AG09309 (cell line): ENCODE data around the gene MGMT.

Experiments
- DNase-seq: peaks from one replicate; pipeline ENCODE4 v3.0.0-alpha.2; 2010; ENCODE audit warnings: low read depth
- H3K4me3 ChIP-seq: 2 replicates; pipeline ENCODE4 v1.5.1; 2011; ENCODE audit warnings: mild to moderate bottlenecking, low read depth, low read length, moderate library complexity; ENCODE audit not compliant: control insufficient read depth
- TF ChIP-seq, protein P1 (sequence below): IDR thresholded peaks from 2 replicates; pipeline ENCODE4 v1.5.1; 2011; ENCODE audit warnings: mild to moderate bottlenecking, low read depth, low read length, inconsistent platforms; ENCODE audit not compliant: insufficient read depth, control insufficient read depth; ENCODE audit errors: missing control alignments

MGMT gene

DNA sequence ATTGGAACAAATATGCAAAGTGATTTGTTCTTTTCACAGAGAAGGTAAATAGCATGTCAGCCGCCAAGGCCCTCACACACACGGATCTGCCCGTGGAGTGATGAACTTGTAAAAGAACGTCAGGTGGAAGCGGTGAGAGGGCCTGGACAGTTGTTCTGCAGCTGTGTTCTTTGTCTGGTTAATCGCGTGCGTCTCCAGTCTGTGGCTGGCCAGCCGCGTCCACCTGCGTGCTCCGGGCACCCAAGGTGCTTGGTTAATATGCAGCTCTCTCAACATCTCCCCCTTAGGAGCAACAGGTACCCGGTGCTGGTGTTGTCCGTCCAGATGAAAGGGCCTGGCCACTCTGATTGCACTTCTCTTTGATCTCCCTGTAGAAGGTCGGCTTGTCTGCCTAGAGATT lies 162.9 kb downstream of the MGMT start:
- no peak overlapping the region for H3K4me3 ChIP-seq
- TF ChIP-seq, protein P1, sequence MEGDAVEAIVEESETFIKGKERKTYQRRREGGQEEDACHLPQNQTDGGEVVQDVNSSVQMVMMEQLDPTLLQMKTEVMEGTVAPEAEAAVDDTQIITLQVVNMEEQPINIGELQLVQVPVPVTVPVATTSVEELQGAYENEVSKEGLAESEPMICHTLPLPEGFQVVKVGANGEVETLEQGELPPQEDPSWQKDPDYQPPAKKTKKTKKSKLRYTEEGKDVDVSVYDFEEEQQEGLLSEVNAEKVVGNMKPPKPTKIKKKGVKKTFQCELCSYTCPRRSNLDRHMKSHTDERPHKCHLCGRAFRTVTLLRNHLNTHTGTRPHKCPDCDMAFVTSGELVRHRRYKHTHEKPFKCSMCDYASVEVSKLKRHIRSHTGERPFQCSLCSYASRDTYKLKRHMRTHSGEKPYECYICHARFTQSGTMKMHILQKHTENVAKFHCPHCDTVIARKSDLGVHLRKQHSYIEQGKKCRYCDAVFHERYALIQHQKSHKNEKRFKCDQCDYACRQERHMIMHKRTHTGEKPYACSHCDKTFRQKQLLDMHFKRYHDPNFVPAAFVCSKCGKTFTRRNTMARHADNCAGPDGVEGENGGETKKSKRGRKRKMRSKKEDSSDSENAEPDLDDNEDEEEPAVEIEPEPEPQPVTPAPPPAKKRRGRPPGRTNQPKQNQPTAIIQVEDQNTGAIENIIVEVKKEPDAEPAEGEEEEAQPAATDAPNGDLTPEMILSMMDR = no peak
- DNase-seq = no peak

DNA sequence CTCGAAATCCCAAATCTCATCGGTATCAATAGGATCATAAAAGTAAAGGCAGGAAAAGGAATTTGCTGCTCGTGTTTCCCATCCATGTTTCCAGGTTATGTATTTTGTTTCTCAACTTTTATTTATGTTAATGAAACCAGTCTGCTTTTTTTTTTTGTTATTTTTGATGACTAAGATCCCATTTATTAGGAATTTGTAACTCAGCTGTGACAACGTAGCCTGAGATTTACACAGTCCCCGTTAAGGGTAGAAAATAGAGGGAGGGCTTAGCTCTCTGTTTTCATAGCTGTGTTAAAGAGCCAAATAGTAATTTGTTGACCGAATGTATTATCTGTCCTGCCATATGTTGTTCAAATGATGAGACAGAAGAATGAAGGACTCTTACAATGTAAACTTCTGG lies 164.0 kb downstream of the MGMT start:
- H3K4me3 ChIP-seq = no peak overlapping the region
- TF ChIP-seq, protein P1 = no peak
- no peak for DNase-seq

DNA sequence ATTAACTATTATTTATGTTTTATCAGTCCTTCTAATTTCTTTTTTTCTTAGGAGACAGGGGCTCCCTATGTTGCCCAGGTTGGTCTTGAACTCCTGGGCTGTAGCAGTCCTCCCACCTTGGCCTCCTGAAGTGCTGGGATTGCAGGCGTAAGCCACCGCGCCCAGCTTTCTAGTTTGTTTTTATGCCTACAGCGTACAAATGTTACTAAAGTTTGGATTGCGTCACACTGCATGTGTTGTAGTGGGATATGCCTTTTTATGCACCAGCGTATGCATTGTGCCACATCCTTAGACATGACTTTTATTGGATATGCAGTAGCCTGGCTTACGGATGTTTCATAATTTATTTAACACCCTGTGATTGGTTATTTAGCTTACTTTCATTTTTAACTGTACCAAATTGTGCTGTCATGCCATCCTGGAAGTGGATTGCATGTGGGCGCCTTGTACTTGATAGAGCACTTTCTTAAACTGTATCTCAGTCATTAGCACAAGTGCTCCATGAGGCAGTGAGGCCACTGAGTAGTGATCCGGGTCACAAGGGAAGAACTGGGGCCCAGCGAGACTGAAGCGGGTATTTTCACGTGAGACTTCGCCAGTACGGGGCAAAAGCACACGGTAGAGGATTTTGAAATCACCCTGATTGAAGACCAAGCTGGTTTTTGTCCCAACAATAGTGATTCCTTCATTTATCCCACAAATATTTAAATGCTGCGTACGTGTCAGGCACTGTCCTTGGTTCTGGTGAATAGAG lies 165.0 kb downstream of the MGMT start:
- H3K4me3 ChIP-seq = no peak overlapping the region
- TF ChIP-seq, protein P1 = no peak
- DNase-seq = no peak

DNA sequence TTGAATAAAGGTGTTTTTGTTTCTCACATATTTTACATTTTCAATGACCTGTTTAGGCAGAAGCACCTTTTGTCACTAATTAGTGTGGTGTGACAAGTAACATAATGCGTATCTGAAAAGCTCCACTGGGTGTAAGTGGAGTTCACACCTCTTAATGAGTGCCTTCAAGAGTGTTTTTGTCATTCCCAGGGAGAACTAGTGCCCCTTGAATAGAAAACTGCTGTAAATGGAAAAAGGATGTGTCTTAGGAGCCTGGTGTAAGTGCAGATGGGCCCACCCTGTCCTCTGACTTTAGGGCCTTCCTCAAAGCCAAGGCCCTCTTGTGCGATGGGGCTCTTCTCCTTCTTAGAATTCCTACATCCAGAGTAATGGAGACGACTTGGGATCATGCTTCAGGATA lies 170.0 kb downstream of the MGMT start:
- H3K4me3 ChIP-seq = no peak overlapping the region
- TF ChIP-seq, protein P1 = no peak
- no peak for DNase-seq

DNA sequence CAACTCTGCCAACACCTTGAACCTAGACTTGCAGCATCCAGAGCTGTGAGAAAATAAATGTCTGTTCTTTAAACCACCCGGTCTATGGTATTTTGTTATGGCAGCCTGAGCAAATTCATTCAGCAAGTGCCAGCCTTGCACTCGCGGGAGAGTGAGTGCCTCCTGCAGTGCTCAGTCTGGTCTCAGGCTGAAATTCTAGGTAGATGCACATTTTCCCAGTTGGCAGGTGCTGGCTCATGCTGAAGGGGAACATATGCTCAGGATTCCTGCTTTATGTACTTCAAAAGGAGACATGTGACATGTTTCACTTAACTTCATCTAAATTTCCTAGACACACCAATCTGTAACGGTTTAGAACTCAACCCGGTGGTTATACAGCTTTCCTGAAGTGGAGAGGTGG lies 170.8 kb downstream of the MGMT start:
- no peak for DNase-seq
- no peak overlapping the region for H3K4me3 ChIP-seq
- TF ChIP-seq, protein P1 = no peak

DNA sequence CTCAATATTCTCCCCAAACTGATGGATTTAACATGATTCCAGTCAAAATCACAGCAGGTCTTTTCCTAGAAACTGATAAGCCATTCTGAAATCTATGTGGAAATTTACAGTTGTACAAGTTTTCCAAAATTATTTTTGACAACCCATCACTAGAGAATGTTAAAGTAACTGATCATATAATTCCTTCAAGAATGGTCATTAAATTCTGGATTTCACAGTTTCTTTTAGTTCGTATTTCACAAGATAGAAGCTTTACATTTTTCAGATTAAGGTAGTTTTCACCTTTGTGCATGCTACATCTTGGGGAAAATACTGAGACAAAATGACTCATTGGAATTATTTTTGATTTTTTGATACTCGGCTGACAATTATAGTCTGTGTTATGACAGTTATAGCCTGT lies 174.3 kb downstream of the MGMT start:
- H3K4me3 ChIP-seq = no peak overlapping the region
- TF ChIP-seq, protein P1 = no peak
- DNase-seq = no peak
